HS-27A (cell line): Measurements from ENCODE around the gene PAX8.
A peak's percentile ranks its signal among the peaks of the same experiment; 100 is the strongest.

ENCODE experiments used
- DNase-seq: peaks from one replicate; pipeline ENCODE4 v3.0.0-alpha.2; 2012; ENCODE audit warnings: low read depth, missing footprints

The PAX8 gene

GRCh38 chr2:113264713-113265403, 13.9 kb downstream of the PAX8 start:
- DNase-seq: no peak

- no peak for DNase-seq
These were observed 15.2 kb downstream of the PAX8 start for GRCh38 chr2:113263546-113263945.

GRCh38 chr2:113260991-113261390, 17.7 kb downstream of the PAX8 start:
- no peak for DNase-seq

- DNase-seq: no peak
These were observed 20.1 kb downstream of the PAX8 start for GRCh38 chr2:113258471-113259147.

- DNase-seq: no peak
These were observed 21.0 kb downstream of the PAX8 start for GRCh38 chr2:113257516-113258264.

GRCh38 chr2:113255140-113256070, 23.3 kb downstream of the PAX8 start:
- no peak for DNase-seq

- DNase-seq: no peak
These were observed 25.3 kb downstream of the PAX8 start for GRCh38 chr2:113253453-113253852.

- DNase-seq: no peak
These were observed 26.6 kb downstream of the PAX8 start for GRCh38 chr2:113252047-113252590.

- DNase-seq: no peak
These were observed 27.6 kb downstream of the PAX8 start for GRCh38 chr2:113251118-113251517.

GRCh38 chr2:113248997-113249770, 29.5 kb downstream of the PAX8 start:
- peak; percentile 89 for DNase-seq

- no peak for DNase-seq
These were observed 32.1 kb downstream of the PAX8 start for GRCh38 chr2:113246606-113247005.

GRCh38 chr2:113245276-113245711, 33.4 kb downstream of the PAX8 start:
- no peak for DNase-seq

- DNase-seq: no peak
These were observed 36.4 kb downstream of the PAX8 start for GRCh38 chr2:113242327-113242726.

- DNase-seq: peak; percentile 100
These were observed 37.5 kb downstream of the PAX8 start for GRCh38 chr2:113240915-113241911.

- peak; percentile 98 for DNase-seq
These were observed 38.4 kb downstream of the PAX8 start for GRCh38 chr2:113240150-113240914.

- DNase-seq: no peak
These were observed 39.6 kb downstream of the PAX8 start for GRCh38 chr2:113238871-113239839.

GRCh38 chr2:113237604-113238160, 41.0 kb downstream of the PAX8 start:
- DNase-seq: no peak
